Activated CD4-positive, alpha-beta T cell treated with anti-CD3 and anti-CD28 coated beads, Interleukin-2, amount 50 U/mL, for 48 hours (primary cell): ENCODE results near the gene ACTR10.
A peak's percentile ranks its signal among the peaks of the same experiment; 100 is the strongest.
"Not testable (repeated sequence)": the region's sequence is repeated elsewhere in the genome, so short reads cannot be mapped to it uniquely, and the experiment has no call there.

Experiments
- DNase-seq, 2 experiments: peaks; one replicate each; pipeline ENCODE4 v3.0.0-alpha.2; 2020

Gene ACTR10

GRCh38 chr14:58227096-58227819 is 27.3 kb downstream of the ACTR10 start:
- DNase-seq, result no peak

- DNase-seq, result peak; percentile 18 to 29
These were observed 38.6 kb downstream of the ACTR10 start for GRCh38 chr14:58238252-58239243.

GRCh38 chr14:58239244-58240195 is 39.6 kb downstream of the ACTR10 start:
- peak; percentile 80 to 81 for DNase-seq

- DNase-seq, result no peak
These were observed 44.0 kb downstream of the ACTR10 start for GRCh38 chr14:58243790-58244555.

GRCh38 chr14:58244556-58245387 is 44.8 kb downstream of the ACTR10 start, which contains the start of gene PSMA3:
PSMA3 (plus strand) TSS chr14:58244843; CDS start chr14:58244921, 78 bp downstream.
- peak; percentile 97 to 98 for DNase-seq

- DNase-seq, result no peak
These were observed 45.6 kb downstream of the ACTR10 start for GRCh38 chr14:58245562-58245961.

- no peak for DNase-seq
These were observed 49.7 kb downstream of the ACTR10 start for GRCh38 chr14:58249611-58250010.

- no peak for DNase-seq
These were observed 58.2 kb downstream of the ACTR10 start for GRCh38 chr14:58258156-58258555.

GRCh38 chr14:58262005-58262404 is 62.1 kb downstream of the ACTR10 start:
- not testable (repeated sequence) for DNase-seq

GRCh38 chr14:58265401-58265800 is 65.5 kb downstream of the ACTR10 start:
- no peak for DNase-seq

- DNase-seq, result no peak
These were observed 70.7 kb downstream of the ACTR10 start for GRCh38 chr14:58270628-58271027.

- no peak for DNase-seq
These were observed 72.8 kb downstream of the ACTR10 start for GRCh38 chr14:58272588-58273372.

- no peak for DNase-seq
These were observed 74.9 kb downstream of the ACTR10 start for GRCh38 chr14:58274881-58275280.

GRCh38 chr14:58275527-58276190 is 75.7 kb downstream of the ACTR10 start:
- DNase-seq, result no peak

- no peak for DNase-seq
These were observed 76.3 kb downstream of the ACTR10 start for GRCh38 chr14:58276208-58276607.

- no peak for DNase-seq
These were observed 78.2 kb downstream of the ACTR10 start for GRCh38 chr14:58278177-58278576.

GRCh38 chr14:58280954-58281787 is 81.2 kb downstream of the ACTR10 start:
- peak in 1 of 2 experiments; percentile 21 for DNase-seq

GRCh38 chr14:58281969-58282368 is 82.0 kb downstream of the ACTR10 start:
- DNase-seq, result no peak
